Measurements from ENCODE around the gene TTC31. TPM values are rescaled to one million over a fixed set of nuclear protein-coding genes. Genes with fewer than 3 reads are reported as not detected.
"Not testable (repeated sequence)": the region's sequence is repeated elsewhere in the genome, so short reads cannot be mapped to it uniquely, and the experiment has no call there.

TTC31 gene
- total and polyA plus RNA-seq, 4 donors = 9.9 to 26.4 (median 15.8) TPM

DNA sequence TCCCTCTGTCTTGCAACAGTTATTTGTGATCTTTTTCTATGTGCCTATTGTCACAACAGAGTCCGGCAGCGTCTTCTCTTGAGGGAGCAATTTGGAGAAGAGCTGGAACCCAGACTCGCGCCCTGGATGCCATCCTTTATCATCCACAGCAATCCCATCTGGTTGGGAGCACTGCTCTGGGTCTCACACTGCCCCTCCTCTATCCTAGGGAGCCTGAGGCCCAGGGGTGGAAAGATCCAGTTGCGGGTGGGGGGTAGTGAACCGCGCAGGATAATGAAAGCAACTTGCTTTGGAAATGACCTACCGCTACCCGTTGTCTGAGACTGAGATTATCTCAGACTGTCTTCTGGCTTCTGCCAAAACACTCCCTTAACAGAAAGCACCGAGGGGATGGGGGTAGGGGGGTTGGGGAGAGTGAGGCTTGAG lies 23.9 kb upstream of the TTC31 start:
- no peaks in the 10 kb centered on the region for H3K27me3 ChIP-seq (ENCODE audit: control insufficient read depth in 4 of 4, insufficient read depth in 4 of 4, low read length in 3 of 4)
- no peak for DNase-seq (ENCODE audit: low spot score)
- peaks cover 3 to 19% (median 9%) of the 10 kb centered on the region in 4 donors for H3K36me3 ChIP-seq (ENCODE audit: control insufficient read depth in 4 of 4, insufficient read depth in 3 of 4, low read depth in 1 of 4, low read length in 3 of 4)
- H3K9ac ChIP-seq (ENCODE audit: low read depth in 1 of 2, low read length in 2 of 2) = peak overlapping the region in 1 of 2 donors; percentile 52
- TF ChIP-seq, protein P1, sequence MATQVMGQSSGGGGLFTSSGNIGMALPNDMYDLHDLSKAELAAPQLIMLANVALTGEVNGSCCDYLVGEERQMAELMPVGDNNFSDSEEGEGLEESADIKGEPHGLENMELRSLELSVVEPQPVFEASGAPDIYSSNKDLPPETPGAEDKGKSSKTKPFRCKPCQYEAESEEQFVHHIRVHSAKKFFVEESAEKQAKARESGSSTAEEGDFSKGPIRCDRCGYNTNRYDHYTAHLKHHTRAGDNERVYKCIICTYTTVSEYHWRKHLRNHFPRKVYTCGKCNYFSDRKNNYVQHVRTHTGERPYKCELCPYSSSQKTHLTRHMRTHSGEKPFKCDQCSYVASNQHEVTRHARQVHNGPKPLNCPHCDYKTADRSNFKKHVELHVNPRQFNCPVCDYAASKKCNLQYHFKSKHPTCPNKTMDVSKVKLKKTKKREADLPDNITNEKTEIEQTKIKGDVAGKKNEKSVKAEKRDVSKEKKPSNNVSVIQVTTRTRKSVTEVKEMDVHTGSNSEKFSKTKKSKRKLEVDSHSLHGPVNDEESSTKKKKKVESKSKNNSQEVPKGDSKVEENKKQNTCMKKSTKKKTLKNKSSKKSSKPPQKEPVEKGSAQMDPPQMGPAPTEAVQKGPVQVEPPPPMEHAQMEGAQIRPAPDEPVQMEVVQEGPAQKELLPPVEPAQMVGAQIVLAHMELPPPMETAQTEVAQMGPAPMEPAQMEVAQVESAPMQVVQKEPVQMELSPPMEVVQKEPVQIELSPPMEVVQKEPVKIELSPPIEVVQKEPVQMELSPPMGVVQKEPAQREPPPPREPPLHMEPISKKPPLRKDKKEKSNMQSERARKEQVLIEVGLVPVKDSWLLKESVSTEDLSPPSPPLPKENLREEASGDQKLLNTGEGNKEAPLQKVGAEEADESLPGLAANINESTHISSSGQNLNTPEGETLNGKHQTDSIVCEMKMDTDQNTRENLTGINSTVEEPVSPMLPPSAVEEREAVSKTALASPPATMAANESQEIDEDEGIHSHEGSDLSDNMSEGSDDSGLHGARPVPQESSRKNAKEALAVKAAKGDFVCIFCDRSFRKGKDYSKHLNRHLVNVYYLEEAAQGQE (IDR thresholded peaks at IDR 0.05) = no peak
- TF ChIP-seq RAD21 (IDR thresholded peaks at IDR 0.05) (no peak), GABPA (IDR thresholded peaks at IDR 0.05 in 1 of 2, conservative IDR thresholded peaks at IDR 0.05 in 1 of 2) (no peak), FOXA1 (IDR thresholded peaks at IDR 0.05) (no peak), FOXA2 (IDR thresholded peaks at IDR 0.05) (no peak), HNF4A (conservative IDR thresholded peaks at IDR 0.05) (no peak), NR2F2 (IDR thresholded peaks at IDR 0.05) (no peak), TAF1 (conservative IDR thresholded peaks at IDR 0.05) (no peak), HNF4G (IDR thresholded peaks at IDR 0.05) (no peak)
- TF ChIP-seq, protein P2, sequence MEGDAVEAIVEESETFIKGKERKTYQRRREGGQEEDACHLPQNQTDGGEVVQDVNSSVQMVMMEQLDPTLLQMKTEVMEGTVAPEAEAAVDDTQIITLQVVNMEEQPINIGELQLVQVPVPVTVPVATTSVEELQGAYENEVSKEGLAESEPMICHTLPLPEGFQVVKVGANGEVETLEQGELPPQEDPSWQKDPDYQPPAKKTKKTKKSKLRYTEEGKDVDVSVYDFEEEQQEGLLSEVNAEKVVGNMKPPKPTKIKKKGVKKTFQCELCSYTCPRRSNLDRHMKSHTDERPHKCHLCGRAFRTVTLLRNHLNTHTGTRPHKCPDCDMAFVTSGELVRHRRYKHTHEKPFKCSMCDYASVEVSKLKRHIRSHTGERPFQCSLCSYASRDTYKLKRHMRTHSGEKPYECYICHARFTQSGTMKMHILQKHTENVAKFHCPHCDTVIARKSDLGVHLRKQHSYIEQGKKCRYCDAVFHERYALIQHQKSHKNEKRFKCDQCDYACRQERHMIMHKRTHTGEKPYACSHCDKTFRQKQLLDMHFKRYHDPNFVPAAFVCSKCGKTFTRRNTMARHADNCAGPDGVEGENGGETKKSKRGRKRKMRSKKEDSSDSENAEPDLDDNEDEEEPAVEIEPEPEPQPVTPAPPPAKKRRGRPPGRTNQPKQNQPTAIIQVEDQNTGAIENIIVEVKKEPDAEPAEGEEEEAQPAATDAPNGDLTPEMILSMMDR (IDR thresholded peaks at IDR 0.05; ENCODE audit: low read depth, low read length, missing input control) = no peak
- TF ChIP-seq, protein P3, sequence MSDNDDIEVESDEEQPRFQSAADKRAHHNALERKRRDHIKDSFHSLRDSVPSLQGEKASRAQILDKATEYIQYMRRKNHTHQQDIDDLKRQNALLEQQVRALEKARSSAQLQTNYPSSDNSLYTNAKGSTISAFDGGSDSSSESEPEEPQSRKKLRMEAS (IDR thresholded peaks at IDR 0.05) = no peak
- TF ChIP-seq, protein P4, sequence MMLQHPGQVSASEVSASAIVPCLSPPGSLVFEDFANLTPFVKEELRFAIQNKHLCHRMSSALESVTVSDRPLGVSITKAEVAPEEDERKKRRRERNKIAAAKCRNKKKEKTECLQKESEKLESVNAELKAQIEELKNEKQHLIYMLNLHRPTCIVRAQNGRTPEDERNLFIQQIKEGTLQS (IDR thresholded peaks at IDR 0.05) = no peak
- H3K9me3 ChIP-seq (ENCODE audit: control insufficient read depth in 4 of 4, low read length in 3 of 4) = no peaks in the 10 kb centered on the region
- peak overlapping the region; percentile 55 to 85 (median 58) for H3K4me3 ChIP-seq (ENCODE audit: low read depth in 1 of 3, low read length in 3 of 3)
- H3K4me1 ChIP-seq (ENCODE audit: control insufficient read depth in 4 of 4, insufficient read depth in 4 of 4, low read length in 3 of 4) = peaks cover 5 to 41% (median 35%) of the 10 kb centered on the region in 4 donors
- peak overlapping the region; percentile 49 to 55 for H3K27ac ChIP-seq (ENCODE audit: low read depth in 1 of 2, low read length in 2 of 2)
- 4% methylated on average over 10 of the region's 10 CpGs for WGBS

DNA sequence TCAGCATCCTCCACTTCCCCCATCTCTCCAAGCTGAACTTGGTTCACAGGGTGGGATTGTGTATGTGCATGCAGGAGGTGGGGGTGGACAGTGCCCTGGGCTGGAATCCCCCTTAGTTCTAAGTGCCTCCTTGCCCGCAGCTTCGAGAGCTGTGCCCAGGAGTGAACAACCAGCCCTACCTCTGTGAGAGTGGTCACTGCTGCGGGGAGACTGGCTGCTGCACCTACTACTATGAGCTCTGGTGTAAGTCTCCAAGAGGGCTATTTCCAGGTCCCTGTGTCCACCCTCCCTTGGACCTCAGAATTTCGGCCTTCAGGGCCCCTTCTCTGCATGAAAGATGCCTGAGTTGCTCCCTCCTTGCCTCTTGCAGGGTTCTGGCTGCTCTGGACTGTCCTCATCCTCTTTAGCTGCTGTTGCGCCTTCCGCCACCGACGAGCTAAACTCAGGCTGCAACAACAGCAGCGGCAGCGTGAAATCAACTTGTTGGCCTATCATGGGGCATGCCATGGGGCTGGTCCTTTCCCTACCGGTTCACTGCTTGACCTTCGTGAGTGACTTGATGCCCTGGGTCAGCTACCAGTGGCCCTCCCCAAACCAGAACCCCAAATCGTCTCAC lies 23.3 kb upstream of the TTC31 start:
- Histone ChIP-seq H3K4me1 (ENCODE audit: control insufficient read depth in 4 of 4, insufficient read depth in 4 of 4, low read length in 3 of 4) (peaks cover 8 to 43% (median 39%) of the 10 kb centered on the region in 4 donors), H3K36me3 (ENCODE audit: control insufficient read depth in 4 of 4, insufficient read depth in 3 of 4, low read depth in 1 of 4, low read length in 3 of 4) (peaks cover 3 to 19% (median 9%) of the 10 kb centered on the region in 4 donors), H3K4me3 (ENCODE audit: low read depth in 1 of 3, low read length in 3 of 3) (peak overlapping the region in 1 of 3 donors; percentile 58)
- not testable (repeated sequence) for H3K27me3 ChIP-seq (ENCODE audit: control insufficient read depth in 4 of 4, insufficient read depth in 4 of 4, low read length in 3 of 4); DNase-seq (ENCODE audit: low spot score); H3K9ac ChIP-seq (ENCODE audit: low read depth in 1 of 2, low read length in 2 of 2); H3K27ac ChIP-seq (ENCODE audit: low read depth in 1 of 2, low read length in 2 of 2); H3K9me3 ChIP-seq (ENCODE audit: control insufficient read depth in 4 of 4, low read length in 3 of 4)
- WGBS = 88% methylated on average over 13 of the region's 13 CpGs

DNA sequence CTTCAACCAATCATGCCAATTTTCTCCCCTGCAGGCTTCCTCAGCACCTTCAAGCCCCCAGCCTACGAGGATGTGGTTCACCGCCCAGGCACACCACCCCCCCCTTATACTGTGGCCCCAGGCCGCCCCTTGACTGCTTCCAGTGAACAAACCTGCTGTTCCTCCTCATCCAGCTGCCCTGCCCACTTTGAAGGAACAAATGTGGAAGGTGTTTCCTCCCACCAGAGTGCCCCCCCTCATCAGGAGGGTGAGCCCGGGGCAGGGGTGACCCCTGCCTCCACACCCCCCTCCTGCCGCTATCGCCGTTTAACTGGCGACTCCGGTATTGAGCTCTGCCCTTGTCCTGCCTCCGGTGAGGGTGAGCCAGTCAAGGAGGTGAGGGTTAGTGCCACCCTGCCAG lies 22.7 kb upstream of the TTC31 start:
- DNase-seq (ENCODE audit: low spot score); H3K27me3 ChIP-seq (ENCODE audit: control insufficient read depth in 4 of 4, insufficient read depth in 4 of 4, low read length in 3 of 4); H3K9ac ChIP-seq (ENCODE audit: low read depth in 1 of 2, low read length in 2 of 2); H3K9me3 ChIP-seq (ENCODE audit: control insufficient read depth in 4 of 4, low read length in 3 of 4); H3K27ac ChIP-seq (ENCODE audit: low read depth in 1 of 2, low read length in 2 of 2); H3K4me3 ChIP-seq (ENCODE audit: low read depth in 1 of 3, low read length in 3 of 3): not testable (repeated sequence)
- Histone ChIP-seq H3K4me1 (ENCODE audit: control insufficient read depth in 4 of 4, insufficient read depth in 4 of 4, low read length in 3 of 4) (peaks cover 8 to 42% (median 38%) of the 10 kb centered on the region in 4 donors), H3K36me3 (ENCODE audit: control insufficient read depth in 4 of 4, insufficient read depth in 3 of 4, low read depth in 1 of 4, low read length in 3 of 4) (peaks cover 3 to 19% (median 9%) of the 10 kb centered on the region in 4 donors)
- 91% methylated on average over 10 of the region's 10 CpGs for WGBS
